Kidney (tissue), 14 donors: ENCODE measurements around the gene BRD7. TPM values are rescaled to one million over a fixed set of nuclear protein-coding genes. Genes with fewer than 3 reads are reported as not detected.

Experiments
- DNase-seq, 5 donors: peaks; one replicate each; pipeline ENCODE4 v3.0.0-alpha.2; 2013 to 2020
- FAIRE-seq: peaks from 2 replicates; lab custom pipeline; 2012; peaks lifted over from hg19 to GRCh38; lab: Jason Lieb, UNC
- H3K27ac ChIP-seq, 2 donors: one replicate each; pipeline ENCODE4 v1.7.0; 2013; ENCODE audit warnings: low read depth in 2 of 2, low read length in 2 of 2, inconsistent platforms in 1 of 2
- H3K27me3 ChIP-seq: one replicate; pipeline ENCODE4 v1.7.1; 2013; ENCODE audit warnings: low read length, inconsistent platforms; ENCODE audit not compliant: control insufficient read depth, insufficient read depth
- H3K36me3 ChIP-seq, 3 donors: one replicate each; pipeline versions ENCODE4 v1.7.0 to v1.7.1; 2013; ENCODE audit warnings: low read length in 3 of 3, control low read depth in 1 of 3, inconsistent platforms in 1 of 3; ENCODE audit not compliant: insufficient read depth in 3 of 3, control insufficient read depth in 2 of 3
- H3K4me1 ChIP-seq, 3 donors: one replicate each; pipeline versions ENCODE4 v1.7.0 to v1.7.1; 2013; ENCODE audit warnings: low read length in 3 of 3, inconsistent platforms in 1 of 3, low read depth in 1 of 3; ENCODE audit not compliant: control insufficient read depth in 2 of 3, insufficient read depth in 2 of 3
- H3K4me3 ChIP-seq, 3 donors: one replicate each; pipeline versions ENCODE4 v1.7.0 to v1.8.1; 2013; ENCODE audit warnings: low read length in 3 of 3, control low read depth in 1 of 3, inconsistent platforms in 1 of 3
- H3K9ac ChIP-seq, 3 donors: one replicate each; pipeline versions ENCODE4 v1.7.0 to v1.7.1; 2013; ENCODE audit warnings: low read length in 3 of 3, control low read depth in 1 of 3, inconsistent platforms in 1 of 3
- H3K9me3 ChIP-seq, 3 donors: one replicate each; pipeline versions ENCODE4 v1.7.0 to v1.7.1; 2013; ENCODE audit warnings: low read length in 3 of 3, control low read depth in 1 of 3, inconsistent platforms in 1 of 3; ENCODE audit not compliant: control insufficient read depth in 2 of 3, insufficient read depth in 1 of 3
- CTCF ChIP-seq: IDR thresholded peaks from 3 replicates; pipeline ENCODE4 v1.5.1; 2012; ENCODE audit warnings: mild to moderate bottlenecking, moderate library complexity, borderline replicate concordance; ENCODE audit not compliant: insufficient read depth; ENCODE audit errors: extremely low read depth
- intact Hi-C: fragments of 100-400 bp; cut with DNase I; formaldehyde crosslinking; loops from one replicate; pipeline ENCODE4 v1.11.1; 2022
- polyA plus RNA-seq: library from polyadenylated mRNA; stranded (reverse); fragments of 350-450 nt; fragmentation: Illumina TruSeq; extraction: RNeasy Lipid Tissue Mini Kit (QIAGEN cat#74804); gene quantifications from one replicate; pipeline ENCODE4 v1.2.3, GENCODE V29; 2014; ENCODE audit warnings: low read depth, low replicate concordance; ENCODE audit not compliant: insufficient read depth
- total RNA-seq: library from RNA; stranded (reverse); fragmentation: NEBNext Ultra II Directional; extraction: Animal tissue kit (Norgen Biotek cat#: 25700); gene quantifications from one replicate; pipeline ENCODE4 v1.2.1, GENCODE V29; 2021
- donor health status: control.
- donor health status: control.
- donor health status: control.
- donor health status: control.
- donor health status: control.
- donor health status: DM: yes; HTN: yes; CAD: no.
- donor health status: Normal renal cell carcinoma (clear cell type).

Gene BRD7
- total and polyA plus RNA-seq, 2 donors from 2014 or later = 44.1 to 68.0 TPM

- H3K27me3 ChIP-seq = no peaks in the 10 kb centered on the region
- DNase-seq = no peak
- TF ChIP-seq CTCF = no peak
- H3K9me3 ChIP-seq = no peaks in the 10 kb centered on the region
- no peaks in the 10 kb centered on the region for H3K36me3 ChIP-seq
- H3K4me1 ChIP-seq = no peaks in the 10 kb centered on the region
- H3K27ac ChIP-seq = no peak overlapping the region
- no peak for FAIRE-seq
- no peak overlapping the region for H3K4me3 ChIP-seq
- H3K9ac ChIP-seq = no peak overlapping the region
- intact Hi-C loops = no loop called here
Measured at GRCh38 chr16:50290856-50291255, 77.9 kb downstream of the BRD7 start.

DNA sequence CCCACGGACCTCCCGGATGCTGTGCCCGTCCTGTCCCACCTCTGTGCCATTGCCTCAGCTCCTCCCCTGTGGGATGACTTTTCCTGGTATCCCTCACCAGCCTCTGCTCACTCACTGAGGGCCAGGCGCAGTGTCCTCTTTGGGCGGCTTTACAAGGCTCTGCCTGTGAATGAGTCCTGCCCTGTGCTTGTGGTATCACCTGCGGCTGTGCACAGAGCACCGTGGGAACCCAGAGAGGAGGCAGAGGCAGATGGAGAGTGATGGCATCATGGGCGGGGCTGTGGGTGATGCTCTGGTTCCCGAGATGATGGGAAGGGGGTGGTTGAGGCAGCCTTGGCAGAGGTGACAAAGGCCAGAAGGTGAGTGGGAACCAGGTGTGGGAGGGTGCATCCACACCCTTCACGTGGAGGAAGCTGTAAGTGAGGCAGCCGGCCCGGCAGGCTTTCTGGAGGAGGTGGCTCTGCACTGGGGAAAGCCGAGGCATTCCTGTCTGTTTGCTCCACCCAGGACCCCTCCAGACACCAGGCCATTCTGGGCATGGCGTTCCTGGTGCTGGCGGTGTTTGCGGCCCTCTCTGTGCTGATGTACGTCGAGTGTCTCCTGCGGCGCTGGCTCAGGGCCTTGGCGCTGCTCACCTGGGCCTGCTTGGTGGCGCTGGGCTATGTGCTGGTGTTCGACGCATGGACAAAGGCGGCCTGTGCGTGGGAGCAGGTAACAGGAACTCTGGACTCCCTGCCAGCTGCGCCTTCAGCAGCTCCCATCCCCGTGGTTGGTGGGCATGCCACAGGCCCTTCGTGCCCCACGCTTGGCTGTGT, 78.6 kb downstream of the BRD7 start:
- FAIRE-seq = no peak
- Histone ChIP-seq H3K27ac (no peak overlapping the region), H3K4me1 (no peaks in the 10 kb centered on the region), H3K9me3 (no peaks in the 10 kb centered on the region), H3K36me3 (no peaks in the 10 kb centered on the region), H3K27me3 (no peaks in the 10 kb centered on the region), H3K4me3 (no peak overlapping the region), H3K9ac (no peak overlapping the region)
- no peak for DNase-seq
- intact Hi-C loops = no loop called here
- TF ChIP-seq CTCF = no peak

DNA sequence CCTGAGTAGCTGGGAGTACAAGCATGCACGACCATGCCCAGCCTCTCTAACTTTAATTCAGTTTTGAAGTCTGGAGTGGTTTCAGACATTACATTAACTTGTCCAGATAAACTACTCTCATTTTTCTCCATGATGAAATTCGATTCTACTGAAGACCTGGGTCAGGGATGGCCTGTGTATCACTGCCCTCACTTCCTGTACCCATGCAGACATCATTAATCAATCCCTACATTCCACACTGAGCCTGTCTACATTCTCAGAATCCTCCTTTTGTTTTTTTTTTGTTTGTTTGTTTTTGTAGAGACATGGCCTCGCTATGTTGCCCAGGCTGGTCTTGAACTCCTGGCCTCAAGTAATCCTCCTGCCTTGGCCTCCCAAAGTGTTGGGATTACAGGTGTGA, 79.9 kb downstream of the BRD7 start:
- intact Hi-C loops = no loop called here
- no peaks in the 10 kb centered on the region for H3K27me3 ChIP-seq
- no peaks in the 10 kb centered on the region for H3K4me1 ChIP-seq
- DNase-seq (no peak), FAIRE-seq (no peak)
- no peak overlapping the region for H3K27ac ChIP-seq
- H3K36me3 ChIP-seq = no peaks in the 10 kb centered on the region
- no peak overlapping the region for H3K9ac ChIP-seq
- no peak overlapping the region for H3K4me3 ChIP-seq
- TF ChIP-seq CTCF = no peak
- H3K9me3 ChIP-seq = no peaks in the 10 kb centered on the region

- no peak for TF ChIP-seq CTCF
- Histone ChIP-seq H3K27ac (no peak overlapping the region), H3K36me3 (no peaks in the 10 kb centered on the region), H3K9ac (no peak overlapping the region), H3K27me3 (no peaks in the 10 kb centered on the region), H3K4me1 (no peaks in the 10 kb centered on the region), H3K9me3 (no peaks in the 10 kb centered on the region), H3K4me3 (no peak overlapping the region)
- intact Hi-C loops = no loop called here
- FAIRE-seq (no peak), DNase-seq (no peak)
Measured at GRCh38 chr16:50288026-50288425, 80.8 kb downstream of the BRD7 start.
